Motor neuron (in vitro differentiated cells): ENCODE data around the gene PPP1R2. TPM values are rescaled to one million over a fixed set of nuclear protein-coding genes. Genes with fewer than 3 reads are reported as not detected.
"Not testable (repeated sequence)": the region's sequence is repeated elsewhere in the genome, so short reads cannot be mapped to it uniquely, and the experiment has no call there.

Experiments
- ATAC-seq, 8 experiments: fragments of 200-7000 bp; cut with Tn5 transposase; replicated peaks in 6 of 8; 2 replicates each; pipeline ENCODE4 v1.8.0; 2021; ENCODE audit warnings: mild to moderate bottlenecking in 8 of 8, moderate library complexity in 8 of 8
- H3K27ac ChIP-seq, 2 donors: fragments of 250-450 bp; sonication (Bioruptor Pico); 2 replicates each; pipeline ENCODE4 v1.9.0; 2021; ENCODE audit warnings: antibody characterized with exemption in 2 of 2, mild to moderate bottlenecking in 2 of 2, moderate library complexity in 1 of 2
- H3K4me1 ChIP-seq, 2 donors: fragments of 250-450 bp; sonication (Bioruptor Pico); replicated peaks in 1 of 2; 2 replicates each; pipeline ENCODE4 v1.6.1; 2021; ENCODE audit warnings: antibody characterized with exemption in 2 of 2, mild to moderate bottlenecking in 2 of 2, moderate library complexity in 1 of 2
- H3K4me3 ChIP-seq, 5 donors: fragments of 250-450 bp; sonication (Bioruptor Pico); 2 replicates each; pipeline ENCODE4 v1.9.0; 2021; ENCODE audit warnings: antibody characterized with exemption in 5 of 5, mild to moderate bottlenecking in 5 of 5, moderate library complexity in 4 of 5
- WGBS, 10 experiments: fragments of 450-650 bp; shearing (Covaris generic); methylation state at CpG; one replicate each; pipeline ENCODE4 v1.0.0; 2022; 5-methylcytosine and 5-hydroxymethylcytosine counted together
- in situ Hi-C, 9 experiments: fragments of 400-800 bp; cut with MboI; loops; one replicate each; pipeline ENCODE4 v1.15.0; 2021; ENCODE audit warnings: low sequenced_read_pairs in 9 of 9, low pct_unique_long_range_greater_than_20kb in 2 of 9; ENCODE audit not compliant: unreplicated experiment in 9 of 9
- total RNA-seq, 8 experiments: library from RNA; unstranded; fragments of 300-600 nt; gene quantifications; 2 replicates each; pipeline versions ENCODE4 v1.2.3 to v1.2.4, GENCODE V29; 2022

Gene PPP1R2
- total RNA-seq, 8 experiments from 2014 or later: 28.0 to 65.0 (median 36.9) TPM

DNA sequence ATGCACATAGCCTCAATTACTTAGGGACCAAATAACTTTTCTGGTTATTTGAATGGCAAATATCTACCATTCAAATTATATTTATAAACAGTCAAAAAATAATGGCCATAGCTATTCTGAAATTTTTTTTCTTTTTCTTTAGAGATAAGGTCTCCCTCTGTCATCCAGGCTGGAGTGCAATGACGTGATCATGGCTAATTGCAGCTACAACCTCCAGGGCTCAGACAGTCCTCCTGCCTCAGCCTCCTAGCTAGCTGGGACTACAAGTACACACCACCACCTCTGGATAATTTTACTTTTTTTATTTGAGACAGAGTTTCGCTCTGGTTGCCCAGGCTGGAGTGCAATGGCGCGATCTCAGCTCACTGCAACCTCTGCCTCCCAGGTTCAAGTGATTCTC is 16.6 kb downstream of the PPP1R2 start:
- no peak overlapping the region for H3K27ac ChIP-seq
- no peak for ATAC-seq
- H3K4me1 ChIP-seq: no peaks in the 10 kb centered on the region
- in situ Hi-C loops: loop anchor here in 4 of 9 experiments (10.0 to 25.0 kb wide), 3 partner anchors 252 to 839 kb away; partner anchors contain the start of genes XXYLT1 (in 4 of the 4) and FAM43A (in 1 of the 4)
- WGBS, 10 experiments: 86 to 100% (median 100%) methylated on average over 1 to 2 of the region's 4 CpGs; no CpG with 5 or more reads in 6 of the 10 experiments
- no peak overlapping the region for H3K4me3 ChIP-seq

DNA sequence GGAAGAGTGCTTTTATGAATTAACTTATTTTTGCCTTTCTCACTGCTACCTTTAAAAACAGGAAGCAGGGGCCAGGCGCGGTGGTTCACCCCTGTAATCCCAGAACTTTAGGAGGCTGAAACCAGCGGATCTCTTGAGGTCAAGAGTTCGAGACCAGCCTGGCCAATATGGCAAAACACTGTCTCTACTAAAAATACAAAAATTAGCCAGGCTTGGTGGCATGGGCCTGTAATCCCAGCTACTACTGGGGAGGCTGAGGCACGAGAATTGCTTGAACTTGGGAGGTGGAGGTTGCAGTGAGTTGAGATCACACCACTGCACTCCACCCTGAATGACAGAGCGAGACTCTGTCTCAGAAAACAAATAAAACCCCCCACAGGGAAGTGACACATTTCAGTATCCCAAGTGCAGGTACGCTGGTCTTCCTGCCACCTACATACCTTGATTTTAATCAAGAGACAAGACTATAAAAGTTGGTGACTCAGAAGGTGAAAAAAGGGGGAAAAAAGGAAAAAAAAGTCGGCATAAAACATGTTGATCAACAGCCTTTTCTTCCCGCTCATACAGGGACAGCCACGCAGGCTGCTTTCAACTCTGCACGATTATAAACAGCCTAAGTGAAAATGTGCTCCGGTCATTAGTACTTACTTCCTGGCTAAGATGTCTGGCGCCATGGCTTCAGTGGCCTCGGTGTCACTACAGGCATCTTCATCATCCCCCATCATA is 18.8 kb downstream of the PPP1R2 start:
- no peak for ATAC-seq
- WGBS, 10 experiments: 89 to 100% (median 96%) methylated on average over 1 to 13 of the region's 14 CpGs; no CpG with 5 or more reads in 1 of the 10 experiments
- Histone ChIP-seq H3K27ac (no peak overlapping the region), H3K4me1 (no peaks in the 10 kb centered on the region), H3K4me3 (no peak overlapping the region)
- in situ Hi-C loops: loop anchor here in 5 of 9 experiments (10.0 to 25.0 kb wide), 3 partner anchors 237 to 837 kb away; partner anchors contain the start of genes XXYLT1 (in 2 of the 5) and FAM43A (in 1 of the 5)

DNA sequence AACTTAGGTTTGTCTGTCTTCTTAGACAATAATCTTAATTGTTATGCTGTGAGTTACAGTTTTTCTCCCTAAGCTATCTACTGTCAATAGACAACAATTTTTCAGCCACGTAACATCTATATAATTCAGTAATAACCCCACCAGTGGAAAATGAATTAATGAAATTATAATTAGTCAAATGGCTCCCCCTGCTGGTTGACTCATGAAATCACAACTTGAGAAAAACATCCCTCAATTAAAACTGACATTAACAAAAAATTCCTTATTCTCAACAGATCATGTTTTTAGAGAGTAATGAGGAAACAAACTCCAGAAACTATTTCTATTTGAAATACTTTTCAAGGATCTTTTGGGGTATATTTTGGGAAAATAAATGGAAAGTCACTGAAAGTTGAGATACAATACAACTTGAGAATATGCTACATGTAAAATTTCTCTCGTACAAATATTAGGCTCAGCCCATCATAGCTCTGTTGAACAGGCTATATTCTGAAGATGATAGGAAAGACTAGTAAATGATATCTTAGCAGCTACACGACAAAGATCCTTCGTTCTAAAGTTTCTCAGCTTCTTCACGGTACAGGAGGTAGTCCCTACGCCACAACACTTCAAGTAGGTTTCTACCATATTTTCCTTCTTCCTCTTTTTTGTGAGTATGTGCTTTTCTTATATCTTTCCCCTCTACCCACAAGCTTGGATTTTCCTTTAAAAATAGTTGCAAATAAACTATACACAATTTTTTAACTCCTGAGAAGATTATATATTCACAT is 20.7 kb downstream of the PPP1R2 start:
- H3K4me1 ChIP-seq: no peaks in the 10 kb centered on the region
- H3K4me3 ChIP-seq: no peak overlapping the region
- no peak for ATAC-seq
- in situ Hi-C loops: loop anchor here in 5 of 9 experiments (10.0 to 25.0 kb wide), 3 partner anchors 235 to 835 kb away; partner anchors contain the start of genes XXYLT1 (in 2 of the 5) and FAM43A (in 1 of the 5)
- no peak overlapping the region for H3K27ac ChIP-seq
- 46 to 91% (median 69%) methylated on average over 3 to 6 of the region's 6 CpGs for WGBS, 10 experiments

DNA sequence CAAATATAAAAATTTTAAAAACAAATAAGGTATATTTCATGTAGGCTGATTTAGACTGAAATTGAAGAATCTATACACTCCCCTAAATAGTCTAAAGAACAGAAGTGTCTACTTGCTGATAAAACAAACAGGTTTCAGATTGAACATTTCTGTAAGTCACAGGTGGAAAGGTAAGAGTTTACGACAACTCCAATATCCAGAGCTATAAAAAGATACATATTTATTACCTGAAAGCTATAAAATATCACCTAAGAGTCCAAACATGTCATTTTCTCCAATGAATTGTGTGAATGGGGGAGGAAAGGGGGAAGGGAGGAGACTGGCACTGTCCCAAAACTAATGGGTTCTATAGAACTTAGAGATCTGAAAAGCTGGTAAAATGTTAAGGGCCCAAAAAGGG is 26.1 kb downstream of the PPP1R2 start:
- no peak overlapping the region for H3K27ac ChIP-seq
- WGBS, 10 experiments: 88 to 100% (median 100%) methylated on average over 1 of the region's 1 CpG; no CpG with 5 or more reads in 2 of the 10 experiments
- no peak for ATAC-seq
- H3K4me1 ChIP-seq: no peaks in the 10 kb centered on the region
- in situ Hi-C loops: loop anchor here in 3 of 9 experiments (25.0 kb wide), 2 partner anchors 230 to 830 kb away; partner anchors contain the start of gene FAM43A (in 1 of the 3)
- no peak overlapping the region for H3K4me3 ChIP-seq

DNA sequence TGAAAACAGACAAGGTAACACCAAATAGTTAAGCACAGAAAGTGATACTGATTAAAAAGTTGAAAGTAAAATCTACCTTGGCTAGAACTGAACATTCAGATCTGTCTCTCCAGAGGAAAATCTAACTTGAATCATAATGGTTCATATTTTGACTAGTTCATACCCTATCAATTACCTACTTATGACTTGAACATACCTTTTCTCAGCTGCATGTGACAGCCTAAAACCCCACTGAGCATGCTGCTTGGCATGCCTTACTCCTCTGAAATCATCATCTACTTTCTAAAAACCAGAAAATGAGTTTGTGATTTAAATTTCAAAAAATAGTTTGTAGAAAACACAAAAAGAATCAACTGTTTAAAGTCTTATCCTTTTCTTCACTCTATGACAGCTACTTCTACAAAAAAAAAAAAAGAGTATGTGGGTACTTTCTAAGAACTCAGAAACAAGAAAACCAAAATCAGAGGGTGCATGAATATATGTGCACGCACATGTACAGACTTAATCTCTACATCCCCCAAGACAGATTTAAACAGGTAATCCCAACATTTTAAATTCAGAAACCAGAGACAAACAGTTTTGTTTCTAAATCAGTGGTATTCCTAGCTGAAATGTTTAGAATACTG is 28.4 kb downstream of the PPP1R2 start:
- H3K27ac ChIP-seq, H3K4me1 ChIP-seq, ATAC-seq, H3K4me3 ChIP-seq: not testable (repeated sequence)
- WGBS, 10 experiments: 88 to 100% (median 100%) methylated on average over 1 of the region's 1 CpG; no CpG with 5 or more reads in 2 of the 10 experiments
- in situ Hi-C loops: loop anchor here in 3 of 9 experiments (25.0 kb wide), 2 partner anchors 227 to 827 kb away; partner anchors contain the start of gene FAM43A (in 1 of the 3)

DNA sequence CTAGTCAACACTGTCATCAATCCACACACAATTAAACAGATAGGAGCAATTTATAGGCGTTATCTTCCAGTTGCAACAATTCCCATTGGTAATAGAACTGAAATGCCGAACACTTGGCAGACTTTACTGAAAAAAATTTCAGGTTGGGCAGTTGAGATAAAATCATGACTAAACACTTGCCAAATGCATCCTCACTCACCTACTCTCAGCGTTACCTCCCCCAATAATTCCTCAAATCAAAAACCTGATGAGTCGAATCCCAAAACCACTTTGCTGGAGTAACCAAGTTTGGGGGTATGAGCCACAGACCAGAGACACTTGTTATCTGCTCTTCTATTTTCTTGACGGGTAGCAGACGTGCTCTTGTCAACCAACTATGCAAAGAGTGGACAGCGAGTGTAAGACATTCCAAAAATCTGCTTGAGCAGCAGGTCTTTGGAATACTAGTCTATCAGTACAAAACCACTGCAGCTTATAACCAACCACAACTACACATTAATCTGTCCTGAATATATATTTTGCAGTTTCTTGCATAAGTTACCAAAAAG is 30.3 kb downstream of the PPP1R2 start:
- no peaks in the 10 kb centered on the region for H3K4me1 ChIP-seq
- WGBS, 10 experiments: 50 to 100% (median 95%) methylated on average over 1 to 6 of the region's 7 CpGs; no CpG with 5 or more reads in 2 of the 10 experiments
- no peak for ATAC-seq
- no peak overlapping the region for H3K4me3 ChIP-seq
- in situ Hi-C loops: loop anchor here in 3 of 9 experiments (25.0 kb wide), 2 partner anchors 226 to 826 kb away; partner anchors contain the start of gene FAM43A (in 1 of the 3)
- H3K27ac ChIP-seq: no peak overlapping the region

DNA sequence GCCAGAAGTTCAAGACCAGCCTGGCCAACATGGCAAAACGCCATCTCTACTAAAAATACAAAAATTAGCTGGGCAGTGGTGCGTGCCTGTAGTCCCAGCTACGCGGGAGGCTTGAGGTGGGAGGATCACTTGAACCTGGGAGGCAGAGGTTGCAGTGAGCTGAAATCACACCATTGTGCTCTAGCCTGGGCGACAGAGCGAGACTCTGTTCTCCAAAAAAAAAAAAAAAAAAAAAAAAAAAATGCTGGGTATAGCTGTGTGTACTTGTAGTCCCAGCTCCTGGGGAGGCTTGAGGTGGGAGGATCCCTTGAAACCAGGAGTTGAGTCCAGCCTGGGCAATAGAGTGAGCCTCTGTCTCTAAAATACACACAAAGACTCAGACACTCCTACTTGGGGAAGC is 32.0 kb downstream of the PPP1R2 start:
- in situ Hi-C loops: loop anchor here in 3 of 9 experiments (25.0 kb wide), 2 partner anchors 224 to 824 kb away; partner anchors contain the start of gene FAM43A (in 1 of the 3)
- no peak for ATAC-seq

DNA sequence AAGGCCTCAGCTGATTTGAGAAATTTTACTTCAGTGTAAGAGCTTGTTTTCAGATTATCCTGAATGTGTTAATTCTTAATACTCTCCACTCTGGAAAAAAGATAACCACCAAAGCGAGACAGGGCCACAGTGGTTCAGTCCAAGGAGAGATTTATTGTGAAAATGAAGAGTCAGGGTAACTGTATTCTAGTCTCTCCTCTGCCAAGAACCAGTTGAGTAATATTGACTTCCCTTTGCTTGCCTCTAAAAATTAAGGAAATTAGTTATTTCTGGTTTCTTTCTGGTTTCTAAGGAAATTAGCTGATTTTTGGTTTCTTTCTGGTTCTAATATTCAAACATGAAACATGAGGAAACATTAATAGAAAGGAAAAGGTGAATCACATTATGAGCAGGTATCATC is 34.9 kb downstream of the PPP1R2 start:
- Histone ChIP-seq H3K4me1 (no peaks in the 10 kb centered on the region), H3K4me3 (no peak overlapping the region), H3K27ac (no peak overlapping the region)
- in situ Hi-C loops: loop anchor here in 3 of 9 experiments (25.0 kb wide), 2 partner anchors 221 to 821 kb away; partner anchors contain the start of gene FAM43A (in 1 of the 3)
- ATAC-seq: no peak
- 71 to 100% (median 90%) methylated on average over 1 of the region's 1 CpG; no CpG with 5 or more reads in 2 of the 10 experiments for WGBS, 10 experiments

More for the DNA sequence above, 32.0 kb downstream of the PPP1R2 start:
- H3K4me3 ChIP-seq: no peak overlapping the region
- WGBS, 10 experiments: 80 to 100% (median 93%) methylated on average over 1 to 4 of the region's 6 CpGs; no CpG with 5 or more reads in 5 of the 10 experiments
- H3K4me1 ChIP-seq: no peaks in the 10 kb centered on the region
- H3K27ac ChIP-seq: no peak overlapping the region

DNA sequence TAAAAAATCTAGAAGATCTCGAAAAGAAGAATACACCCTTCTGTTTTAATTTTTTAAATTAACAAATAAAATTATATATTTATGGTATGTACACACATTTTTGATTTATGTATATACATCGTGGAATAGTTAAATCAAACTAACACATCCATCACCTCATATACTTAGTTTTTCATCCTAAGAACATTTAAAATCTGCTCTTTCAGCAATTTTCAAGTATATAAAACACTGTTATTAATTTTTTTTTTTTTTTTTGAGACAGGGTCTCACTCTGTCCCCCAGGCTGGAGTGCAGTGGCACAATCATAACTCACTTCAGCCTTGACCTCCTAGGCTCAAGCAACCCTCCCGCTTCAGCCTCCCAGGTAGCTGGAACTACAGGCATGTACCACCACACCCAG is 67.5 kb downstream of the PPP1R2 start:
- in situ Hi-C loops: no loop called here
- ATAC-seq: no peak
- no peaks in the 10 kb centered on the region for H3K4me1 ChIP-seq
- no peak overlapping the region for H3K4me3 ChIP-seq
- WGBS, 10 experiments: 52 to 87% (median 73%) methylated on average over 1 to 3 of the region's 3 CpGs
- no peak overlapping the region for H3K27ac ChIP-seq

DNA sequence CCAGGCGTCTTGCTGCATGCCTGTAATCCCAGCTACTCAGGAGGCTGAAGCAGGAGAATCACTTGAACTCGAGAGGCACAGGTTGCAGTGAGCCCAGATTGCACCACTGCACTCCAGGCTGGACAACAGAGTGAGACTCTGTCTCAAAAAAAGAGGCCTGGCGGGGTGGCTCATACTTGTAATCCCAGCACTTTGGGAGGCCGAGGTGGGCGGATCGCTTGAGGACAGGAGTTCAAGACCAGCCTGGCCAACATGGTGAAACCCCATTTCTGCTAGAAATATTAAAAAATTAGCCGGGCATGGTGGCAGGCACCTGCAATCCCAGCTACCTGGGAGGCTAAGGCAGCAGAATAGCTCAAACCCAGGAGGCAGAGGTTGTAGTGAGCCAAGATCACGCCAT is 68.0 kb downstream of the PPP1R2 start:
- H3K4me3 ChIP-seq, H3K4me1 ChIP-seq, in situ Hi-C loops, ATAC-seq, H3K27ac ChIP-seq: not testable (repeated sequence)
- WGBS, 10 experiments: 20 to 90% (median 73%) methylated on average over 1 to 8 of the region's 8 CpGs; no CpG with 5 or more reads in 1 of the 10 experiments

DNA sequence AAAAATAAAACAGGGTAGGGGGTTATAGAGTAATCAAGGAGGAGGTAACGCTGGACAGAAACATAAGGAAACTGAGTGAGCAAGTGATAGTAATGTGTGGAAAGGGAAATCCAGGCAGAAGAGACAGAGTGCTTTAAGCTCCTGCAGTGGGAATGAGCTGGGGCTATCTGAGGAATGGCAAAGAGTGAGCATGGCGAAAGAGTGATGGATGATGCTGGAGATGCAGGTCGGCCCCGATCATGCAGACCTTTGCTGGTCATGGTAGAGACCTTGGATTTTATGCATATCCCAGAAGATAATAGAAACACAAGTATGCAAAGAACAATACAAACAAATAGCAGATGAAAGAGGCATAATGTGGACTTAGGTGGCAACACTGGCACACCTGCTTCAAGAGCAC is 74.3 kb downstream of the PPP1R2 start:
- H3K4me1 ChIP-seq: no peaks in the 10 kb centered on the region
- WGBS, 10 experiments: 13 to 100% (median 95%) methylated on average over 1 to 4 of the region's 4 CpGs; no CpG with 5 or more reads in 1 of the 10 experiments
- in situ Hi-C loops: no loop called here
- H3K4me3 ChIP-seq: no peak overlapping the region
- H3K27ac ChIP-seq: no peak overlapping the region
- ATAC-seq: no peak

DNA sequence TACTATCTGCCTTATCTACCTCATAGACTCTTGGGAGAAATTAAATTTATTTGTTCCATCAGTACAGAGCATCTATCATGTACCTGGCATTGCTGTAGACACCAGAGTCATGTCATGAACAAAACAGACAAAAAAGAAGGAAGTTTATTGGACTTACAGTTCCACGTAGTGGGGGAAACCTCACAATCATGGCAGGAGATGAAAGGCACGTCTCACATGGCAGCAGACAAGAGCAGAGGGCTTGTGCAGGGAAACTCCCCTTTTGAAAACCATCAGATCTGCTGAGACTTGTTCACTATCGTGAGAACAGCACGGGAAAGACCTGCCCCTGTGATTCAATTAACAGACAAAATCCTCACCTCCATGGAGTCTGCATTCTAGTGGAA is 74.7 kb downstream of the PPP1R2 start:
- no peaks in the 10 kb centered on the region for H3K4me1 ChIP-seq
- H3K4me3 ChIP-seq: no peak overlapping the region
- in situ Hi-C loops: no loop called here
- H3K27ac ChIP-seq: no peak overlapping the region
- 50 to 100% (median 71%) methylated on average over 1 to 4 of the region's 4 CpGs; no CpG with 5 or more reads in 1 of the 10 experiments for WGBS, 10 experiments
- ATAC-seq: no peak
